GM12872 (cell line): Measurements from ENCODE around the gene MATK.

Source experiments
- TF ChIP-seq, protein P1 (sequence below): IDR thresholded peaks from 3 replicates; pipeline ENCODE4 v1.5.1; 2011; ENCODE audit warnings: low read depth, mild to moderate bottlenecking, low read length, moderate library complexity; ENCODE audit not compliant: insufficient read depth

Gene MATK

GRCh38 chr19:3821156-3821555 is 35.0 kb upstream of the MATK start:
- TF ChIP-seq, protein P1, sequence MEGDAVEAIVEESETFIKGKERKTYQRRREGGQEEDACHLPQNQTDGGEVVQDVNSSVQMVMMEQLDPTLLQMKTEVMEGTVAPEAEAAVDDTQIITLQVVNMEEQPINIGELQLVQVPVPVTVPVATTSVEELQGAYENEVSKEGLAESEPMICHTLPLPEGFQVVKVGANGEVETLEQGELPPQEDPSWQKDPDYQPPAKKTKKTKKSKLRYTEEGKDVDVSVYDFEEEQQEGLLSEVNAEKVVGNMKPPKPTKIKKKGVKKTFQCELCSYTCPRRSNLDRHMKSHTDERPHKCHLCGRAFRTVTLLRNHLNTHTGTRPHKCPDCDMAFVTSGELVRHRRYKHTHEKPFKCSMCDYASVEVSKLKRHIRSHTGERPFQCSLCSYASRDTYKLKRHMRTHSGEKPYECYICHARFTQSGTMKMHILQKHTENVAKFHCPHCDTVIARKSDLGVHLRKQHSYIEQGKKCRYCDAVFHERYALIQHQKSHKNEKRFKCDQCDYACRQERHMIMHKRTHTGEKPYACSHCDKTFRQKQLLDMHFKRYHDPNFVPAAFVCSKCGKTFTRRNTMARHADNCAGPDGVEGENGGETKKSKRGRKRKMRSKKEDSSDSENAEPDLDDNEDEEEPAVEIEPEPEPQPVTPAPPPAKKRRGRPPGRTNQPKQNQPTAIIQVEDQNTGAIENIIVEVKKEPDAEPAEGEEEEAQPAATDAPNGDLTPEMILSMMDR: no peak

DNA sequence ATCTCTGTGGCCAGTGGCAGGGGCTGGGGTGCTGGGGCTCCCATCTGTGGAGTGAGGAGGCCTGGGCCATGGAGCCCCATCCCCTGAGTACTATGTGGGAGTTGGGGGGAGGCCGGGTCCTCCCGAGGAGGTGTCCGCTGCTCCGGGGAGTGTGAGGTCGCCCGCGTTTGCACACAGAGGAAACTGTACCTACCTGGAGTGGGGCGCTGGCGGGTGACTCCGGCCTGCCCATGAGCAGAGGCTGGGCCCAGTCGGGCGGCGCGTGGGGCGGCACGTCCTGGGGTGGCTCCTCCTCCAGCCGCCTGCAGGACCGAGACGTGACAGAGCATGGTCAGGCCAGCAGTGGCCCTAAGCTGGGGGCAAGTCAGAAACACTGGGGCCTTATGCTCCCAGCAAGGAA is 33.8 kb upstream of the MATK start:
- TF ChIP-seq, protein P1: no peak

GRCh38 chr19:3818918-3819317 is 32.7 kb upstream of the MATK start:
- TF ChIP-seq, protein P1: no peak

DNA sequence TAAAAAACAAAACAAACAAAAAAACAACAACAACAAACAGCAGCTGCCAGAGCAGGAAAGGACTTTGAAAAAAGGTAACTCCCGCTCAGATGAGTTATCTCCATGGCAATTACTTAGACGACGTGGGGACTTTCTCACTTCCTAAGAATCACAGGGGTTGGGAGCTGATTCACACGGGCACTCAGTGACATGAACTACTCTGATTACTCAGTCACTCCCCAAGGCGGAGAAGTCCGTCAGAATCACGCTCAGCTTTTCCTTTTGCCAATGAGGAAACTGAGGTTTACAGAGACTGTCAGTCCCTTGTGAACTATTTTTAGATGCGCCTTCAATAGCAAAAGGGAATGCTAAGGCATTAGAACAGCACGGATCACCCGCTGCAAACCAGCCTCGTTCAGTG is 32.3 kb upstream of the MATK start:
- TF ChIP-seq, protein P1: no peak

DNA sequence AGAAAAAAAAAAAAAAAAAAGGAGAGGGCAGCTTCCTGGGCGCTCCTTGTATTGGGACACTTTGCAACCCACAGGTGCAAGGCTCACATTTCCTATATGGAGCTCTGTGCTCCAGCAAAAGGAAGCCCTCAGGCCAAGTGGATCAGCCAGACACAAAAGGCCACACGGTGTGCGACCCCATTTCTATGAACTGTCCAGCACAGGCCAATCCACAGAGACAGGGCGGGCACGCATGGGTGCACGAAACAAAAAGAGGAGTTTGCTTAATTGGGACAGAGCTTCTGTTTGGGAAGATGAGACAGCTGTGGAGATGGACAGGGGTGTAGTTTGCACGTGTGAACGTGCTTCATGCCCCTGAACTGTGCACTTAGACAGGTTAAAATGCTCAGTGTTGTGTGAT is 31.6 kb upstream of the MATK start:
- TF ChIP-seq, protein P1: no peak

GRCh38 chr19:3816566-3817218 is 30.5 kb upstream of the MATK start:
- TF ChIP-seq, protein P1: no peak

- TF ChIP-seq, protein P1: no peak
These were observed 28.5 kb upstream of the MATK start for GRCh38 chr19:3814648-3815047.
